GM23338 (cell line): ENCODE results near the gene SH3TC1. TPM values are rescaled to one million over a fixed set of nuclear protein-coding genes. Genes with fewer than 3 reads are reported as not detected.

Experiments
- ATAC-seq: fragments of 200-7000 bp; cut with Tn5 transposase; 3 replicates; pipeline ENCODE4 v1.9.1; 2020
- DNase-seq: peaks from one replicate; pipeline ENCODE4 v3.0.0-alpha.2; 2015; ENCODE audit warnings: low spot score
- H2AFZ ChIP-seq: fragments of 200-600 bp; sonication (generic); 2 replicates; pipeline ENCODE4 v1.8.0; 2016; ENCODE audit warnings: antibody characterized with exemption, mild to moderate bottlenecking, moderate library complexity
- H3F3A ChIP-seq: fragments of 200-600 bp; sonication (generic); replicated peaks from 2 replicates; pipeline ENCODE4 v1.8.0; 2017; ENCODE audit warnings: antibody characterized with exemption, mixed run types, low read depth
- H3K27ac ChIP-seq: fragments of 200-600 bp; sonication (generic); 2 replicates; pipeline ENCODE4 v1.6.1; 2016; ENCODE audit warnings: low read depth
- H3K27me3 ChIP-seq: fragments of 200-600 bp; sonication (generic); 2 replicates; pipeline ENCODE4 v1.8.0; 2016; ENCODE audit warnings: mild to moderate bottlenecking, mixed run types, moderate library complexity; ENCODE audit not compliant: insufficient read depth
- H3K36me3 ChIP-seq: fragments of 200-600 bp; sonication (generic); 2 replicates; pipeline ENCODE4 v1.8.0; 2016; ENCODE audit warnings: mild to moderate bottlenecking; ENCODE audit not compliant: insufficient read depth
- H3K4me1 ChIP-seq: fragments of 200-600 bp; sonication (generic); 2 replicates; pipeline ENCODE4 v1.8.0; 2016; ENCODE audit warnings: mild to moderate bottlenecking, moderate library complexity; ENCODE audit not compliant: insufficient read depth
- H3K4me2 ChIP-seq: fragments of 200-600 bp; sonication (generic); 2 replicates; pipeline ENCODE4 v1.7.1; 2017; ENCODE audit warnings: mixed run types
- H3K4me3 ChIP-seq: fragments of 200-600 bp; sonication (generic); 2 replicates; pipeline ENCODE4 v1.6.1; 2016; ENCODE audit warnings: mixed run types
- H3K79me2 ChIP-seq: fragments of 200-600 bp; sonication (generic); replicated peaks from 2 replicates; pipeline ENCODE4 v1.8.0; 2017; ENCODE audit warnings: mild to moderate bottlenecking; ENCODE audit not compliant: insufficient read depth
- H3K9me2 ChIP-seq: fragments of 200-600 bp; sonication (generic); 2 replicates; pipeline ENCODE4 v1.8.0; 2017; ENCODE audit not compliant: insufficient read depth
- H4K20me1 ChIP-seq: fragments of 200-600 bp; sonication (generic); replicated peaks from 2 replicates; pipeline ENCODE4 v1.8.0; 2017; ENCODE audit warnings: mild to moderate bottlenecking; ENCODE audit not compliant: insufficient read depth
- H3K27ac Mint-ChIP-seq: 2 replicates; pipeline ENCODE4 v1.8.0; 2020; ENCODE audit warnings: inconsistent platforms, mild to moderate bottlenecking, moderate library complexity, mixed read lengths
- H3K27me3 Mint-ChIP-seq: 3 replicates; pipeline ENCODE4 v1.8.0; 2022; ENCODE audit warnings: low read depth, mild to moderate bottlenecking, moderate library complexity, mixed read lengths, inconsistent platforms; ENCODE audit not compliant: insufficient read depth, poor library complexity
- H3K36me3 Mint-ChIP-seq: 3 replicates; pipeline ENCODE4 v1.8.0; 2021; ENCODE audit warnings: low read depth, mild to moderate bottlenecking, inconsistent platforms, moderate library complexity, mixed read lengths
- H3K4me1 Mint-ChIP-seq: 3 replicates; pipeline ENCODE4 v1.8.0; 2020; ENCODE audit warnings: mild to moderate bottlenecking, inconsistent platforms, mixed read lengths
- H3K4me3 Mint-ChIP-seq: 3 replicates; pipeline ENCODE4 v1.8.0; 2021; ENCODE audit warnings: moderate library complexity, mild to moderate bottlenecking, inconsistent platforms, mixed read lengths
- H3K9me3 Mint-ChIP-seq: 3 replicates; pipeline ENCODE4 v1.8.0; 2020; ENCODE audit warnings: moderate library complexity, mild to moderate bottlenecking, inconsistent platforms, mixed read lengths
- CREB1 ChIP-seq: fragments of 250-450 bp; sonication (Bioruptor Pico); IDR thresholded peaks from 2 replicates; pipeline ENCODE4 v1.5.0; 2020; ENCODE audit warnings: low read depth, mild to moderate bottlenecking, moderate library complexity
- EZH2phosphoT487 ChIP-seq: fragments of 200-600 bp; sonication (generic); IDR thresholded peaks from one replicate; pipeline ENCODE4 v1.8.1; 2018; ENCODE audit warnings: antibody characterized with exemption; ENCODE audit not compliant: unreplicated experiment
- JUNB ChIP-seq: IDR thresholded peaks from one replicate; pipeline ENCODE4 v1.6.1; 2016; ENCODE audit warnings: antibody characterized with exemption; ENCODE audit not compliant: unreplicated experiment
- NANOG ChIP-seq: IDR thresholded peaks from 2 replicates; pipeline ENCODE4 v1.6.1; 2016; ENCODE audit warnings: antibody characterized with exemption, borderline replicate concordance
- POLR2AphosphoS5 ChIP-seq: IDR thresholded peaks from 2 replicates; pipeline ENCODE4 v1.6.1; 2016; ENCODE audit warnings: antibody characterized with exemption, low read depth
- STAT1 ChIP-seq: IDR thresholded peaks from one replicate; pipeline ENCODE4 v1.6.1; 2016; ENCODE audit warnings: antibody characterized with exemption; ENCODE audit not compliant: unreplicated experiment
- ZNF114 ChIP-seq: fragments of 250-450 bp; sonication (Bioruptor Pico); IDR thresholded peaks from 2 replicates; pipeline ENCODE4 v1.5.0; 2020; ENCODE audit warnings: mild to moderate bottlenecking, moderate library complexity
- ZNF331 ChIP-seq: fragments of 250-450 bp; sonication (Bioruptor Pico); IDR thresholded peaks from 2 replicates; pipeline ENCODE4 v1.5.0; 2020; ENCODE audit warnings: low read depth, mild to moderate bottlenecking, moderate library complexity
- polyA plus RNA-seq: library from polyadenylated mRNA; unstranded; fragments of >200 nt; fragmentation: Nextera tagmentation; extraction: Ambion mirVana; gene quantifications from 2 replicates; pipeline ENCODE4 v1.2.1, GENCODE V29; 2016
- total RNA-seq: library from RNA; depleted of rRNA; stranded (reverse); fragments of >200 nt; shearing (Covaris generic); gene quantifications from 2 replicates; pipeline ENCODE4 v1.2.3, GENCODE V29; 2014
- TF ChIP-seq, protein P1 (sequence below): fragments of 250-450 bp; sonication (Bioruptor Pico); IDR thresholded peaks from 2 replicates; pipeline ENCODE4 v1.5.0; 2020; ENCODE audit warnings: mild to moderate bottlenecking, moderate library complexity
- TF ChIP-seq, protein P2 (sequence below): IDR thresholded peaks from 2 replicates; pipeline ENCODE4 v1.6.1; 2016; ENCODE audit warnings: antibody characterized with exemption
- TF ChIP-seq, protein P3 (sequence below), 2 experiments: fragments of 200-600 bp in 1 of 2; sonication (generic) in 1 of 2; conservative IDR thresholded peaks; 2 replicates each; pipeline versions ENCODE4 v1.5.1 to v1.6.1; 2016 to 2017; ENCODE audit warnings: antibody characterized with exemption in 2 of 2, low read depth in 2 of 2, mild to moderate bottlenecking in 2 of 2, moderate library complexity in 1 of 2

SH3TC1 gene
- total and polyA plus RNA-seq, 2 experiments from 2014 or later: 0.07 TPM; not detected in 1

DNA sequence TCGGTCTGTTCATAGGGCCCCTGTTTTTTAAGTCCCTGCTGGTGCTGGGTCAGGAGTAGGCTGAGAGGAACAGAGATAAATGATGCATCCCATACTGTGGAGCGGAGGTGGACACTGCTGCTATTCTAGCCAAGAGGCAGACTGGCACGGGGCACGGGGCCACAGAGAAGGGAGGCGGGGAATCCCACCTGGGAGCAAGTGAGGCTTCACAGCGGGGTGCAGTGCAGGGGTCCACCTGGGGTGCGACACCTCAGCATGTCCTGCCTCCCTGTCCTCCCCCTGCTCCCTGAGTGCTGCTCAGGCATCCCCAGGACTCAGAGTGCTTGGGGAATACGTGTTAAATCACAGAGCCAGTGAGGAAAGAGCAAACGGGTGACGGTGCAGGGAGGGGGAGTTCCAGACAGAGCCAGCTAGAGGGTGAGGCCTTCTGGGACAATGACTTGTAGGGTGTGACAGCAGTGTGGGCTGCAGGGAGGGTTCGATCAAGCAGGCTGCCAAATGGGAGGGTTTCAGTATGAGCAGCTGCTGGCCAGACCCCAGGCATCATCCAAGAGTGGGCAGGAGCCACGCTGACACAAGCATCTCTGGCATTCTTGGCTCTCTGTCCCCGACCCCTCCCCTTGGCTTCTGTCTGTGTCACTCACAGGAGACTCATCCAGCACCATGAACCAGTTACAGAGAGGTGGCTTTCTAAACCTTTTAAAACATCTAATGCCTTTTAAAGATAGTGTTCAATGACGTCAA lies 56.8 kb downstream of the SH3TC1 start (continued):
- TF ChIP-seq, protein P1, sequence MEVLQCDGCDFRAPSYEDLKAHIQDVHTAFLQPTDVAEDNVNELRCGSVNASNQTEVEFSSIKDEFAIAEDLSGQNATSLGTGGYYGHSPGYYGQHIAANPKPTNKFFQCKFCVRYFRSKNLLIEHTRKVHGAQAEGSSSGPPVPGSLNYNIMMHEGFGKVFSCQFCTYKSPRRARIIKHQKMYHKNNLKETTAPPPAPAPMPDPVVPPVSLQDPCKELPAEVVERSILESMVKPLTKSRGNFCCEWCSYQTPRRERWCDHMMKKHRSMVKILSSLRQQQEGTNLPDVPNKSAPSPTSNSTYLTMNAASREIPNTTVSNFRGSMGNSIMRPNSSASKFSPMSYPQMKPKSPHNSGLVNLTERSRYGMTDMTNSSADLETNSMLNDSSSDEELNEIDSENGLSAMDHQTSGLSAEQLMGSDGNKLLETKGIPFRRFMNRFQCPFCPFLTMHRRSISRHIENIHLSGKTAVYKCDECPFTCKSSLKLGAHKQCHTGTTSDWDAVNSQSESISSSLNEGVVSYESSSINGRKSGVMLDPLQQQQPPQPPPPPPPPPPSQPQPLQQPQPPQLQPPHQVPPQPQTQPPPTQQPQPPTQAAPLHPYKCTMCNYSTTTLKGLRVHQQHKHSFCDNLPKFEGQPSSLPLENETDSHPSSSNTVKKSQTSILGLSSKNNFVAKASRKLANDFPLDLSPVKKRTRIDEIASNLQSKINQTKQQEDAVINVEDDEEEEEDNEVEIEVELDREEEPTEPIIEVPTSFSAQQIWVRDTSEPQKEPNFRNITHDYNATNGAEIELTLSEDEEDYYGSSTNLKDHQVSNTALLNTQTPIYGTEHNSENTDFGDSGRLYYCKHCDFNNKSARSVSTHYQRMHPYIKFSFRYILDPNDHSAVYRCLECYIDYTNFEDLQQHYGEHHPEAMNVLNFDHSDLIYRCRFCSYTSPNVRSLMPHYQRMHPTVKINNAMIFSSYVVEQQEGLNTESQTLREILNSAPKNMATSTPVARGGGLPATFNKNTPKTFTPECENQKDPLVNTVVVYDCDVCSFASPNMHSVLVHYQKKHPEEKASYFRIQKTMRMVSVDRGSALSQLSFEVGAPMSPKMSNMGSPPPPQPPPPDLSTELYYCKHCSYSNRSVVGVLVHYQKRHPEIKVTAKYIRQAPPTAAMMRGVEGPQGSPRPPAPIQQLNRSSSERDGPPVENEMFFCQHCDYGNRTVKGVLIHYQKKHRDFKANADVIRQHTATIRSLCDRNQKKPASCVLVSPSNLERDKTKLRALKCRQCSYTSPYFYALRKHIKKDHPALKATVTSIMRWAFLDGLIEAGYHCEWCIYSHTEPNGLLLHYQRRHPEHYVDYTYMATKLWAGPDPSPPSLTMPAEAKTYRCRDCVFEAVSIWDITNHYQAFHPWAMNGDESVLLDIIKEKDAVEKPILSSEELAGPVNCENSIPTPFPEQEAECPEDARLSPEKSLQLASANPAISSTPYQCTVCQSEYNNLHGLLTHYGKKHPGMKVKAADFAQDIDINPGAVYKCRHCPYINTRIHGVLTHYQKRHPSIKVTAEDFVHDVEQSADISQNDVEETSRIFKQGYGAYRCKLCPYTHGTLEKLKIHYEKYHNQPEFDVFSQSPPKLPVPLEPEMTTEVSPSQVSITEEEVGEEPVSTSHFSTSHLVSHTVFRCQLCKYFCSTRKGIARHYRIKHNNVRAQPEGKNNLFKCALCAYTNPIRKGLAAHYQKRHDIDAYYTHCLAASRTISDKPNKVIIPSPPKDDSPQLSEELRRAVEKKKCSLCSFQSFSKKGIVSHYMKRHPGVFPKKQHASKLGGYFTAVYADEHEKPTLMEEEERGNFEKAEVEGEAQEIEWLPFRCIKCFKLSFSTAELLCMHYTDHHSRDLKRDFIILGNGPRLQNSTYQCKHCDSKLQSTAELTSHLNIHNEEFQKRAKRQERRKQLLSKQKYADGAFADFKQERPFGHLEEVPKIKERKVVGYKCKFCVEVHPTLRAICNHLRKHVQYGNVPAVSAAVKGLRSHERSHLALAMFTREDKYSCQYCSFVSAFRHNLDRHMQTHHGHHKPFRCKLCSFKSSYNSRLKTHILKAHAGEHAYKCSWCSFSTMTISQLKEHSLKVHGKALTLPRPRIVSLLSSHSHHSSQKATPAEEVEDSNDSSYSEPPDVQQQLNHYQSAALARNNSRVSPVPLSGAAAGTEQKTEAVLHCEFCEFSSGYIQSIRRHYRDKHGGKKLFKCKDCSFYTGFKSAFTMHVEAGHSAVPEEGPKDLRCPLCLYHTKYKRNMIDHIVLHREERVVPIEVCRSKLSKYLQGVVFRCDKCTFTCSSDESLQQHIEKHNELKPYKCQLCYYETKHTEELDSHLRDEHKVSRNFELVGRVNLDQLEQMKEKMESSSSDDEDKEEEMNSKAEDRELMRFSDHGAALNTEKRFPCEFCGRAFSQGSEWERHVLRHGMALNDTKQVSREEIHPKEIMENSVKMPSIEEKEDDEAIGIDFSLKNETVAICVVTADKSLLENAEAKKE: no peak
- TF ChIP-seq CREB1: no peak
- TF ChIP-seq POLR2AphosphoS5: no peak
- no peak for TF ChIP-seq ZNF331 (CRISPR knock-in tag)
- TF ChIP-seq STAT1: no peak

DNA sequence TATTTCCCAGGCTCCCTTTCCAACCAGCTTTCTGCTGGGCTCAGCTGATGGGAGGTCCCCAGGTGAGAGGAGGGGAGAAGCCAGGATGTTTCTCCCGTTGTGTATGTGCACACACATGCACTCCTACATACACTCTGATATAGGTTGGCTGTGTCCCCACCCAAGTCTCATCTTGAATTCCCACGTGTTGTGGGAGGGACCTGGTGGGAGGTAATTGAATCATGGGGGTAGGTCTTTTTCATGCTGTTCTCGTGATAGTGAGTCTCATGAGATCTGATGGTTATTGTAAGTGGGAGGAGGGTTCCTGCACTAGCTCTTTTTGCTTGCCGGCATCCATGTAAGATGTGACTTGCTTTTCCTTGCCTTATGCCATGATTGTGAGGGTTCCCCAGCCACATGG lies 58.8 kb downstream of the SH3TC1 start:
- DNase-seq (no peak), ATAC-seq (no peak)
- Mint-ChIP-seq H3K27me3 (peaks cover 10% of the 10 kb centered on the region), H3K4me3 (no peak overlapping the region), H3K9me3 (peaks cover 3% of the 10 kb centered on the region; the same call in 2 of the 3 replicates), H3K27ac (no peak overlapping the region), H3K4me1 (peaks cover 5% of the 10 kb centered on the region; the same call in 2 of the 3 replicates), H3K36me3 (no peaks in the 10 kb centered on the region)
- no peaks in the 10 kb centered on the region for H3K79me2 ChIP-seq
- no peaks in the 10 kb centered on the region for H3K27me3 ChIP-seq
- no peak overlapping the region for H2AFZ ChIP-seq
- no peaks in the 10 kb centered on the region for H3F3A ChIP-seq
- no peaks in the 10 kb centered on the region for H3K4me1 ChIP-seq
- H3K27ac ChIP-seq: no peak overlapping the region
- no peaks in the 10 kb centered on the region for H3K9me2 ChIP-seq
- H4K20me1 ChIP-seq: no peaks in the 10 kb centered on the region
- H3K36me3 ChIP-seq: no peaks in the 10 kb centered on the region
- no peak overlapping the region for H3K4me2 ChIP-seq
- H3K4me3 ChIP-seq: no peak overlapping the region
- TF ChIP-seq STAT1: no peak
- TF ChIP-seq, protein P2, sequence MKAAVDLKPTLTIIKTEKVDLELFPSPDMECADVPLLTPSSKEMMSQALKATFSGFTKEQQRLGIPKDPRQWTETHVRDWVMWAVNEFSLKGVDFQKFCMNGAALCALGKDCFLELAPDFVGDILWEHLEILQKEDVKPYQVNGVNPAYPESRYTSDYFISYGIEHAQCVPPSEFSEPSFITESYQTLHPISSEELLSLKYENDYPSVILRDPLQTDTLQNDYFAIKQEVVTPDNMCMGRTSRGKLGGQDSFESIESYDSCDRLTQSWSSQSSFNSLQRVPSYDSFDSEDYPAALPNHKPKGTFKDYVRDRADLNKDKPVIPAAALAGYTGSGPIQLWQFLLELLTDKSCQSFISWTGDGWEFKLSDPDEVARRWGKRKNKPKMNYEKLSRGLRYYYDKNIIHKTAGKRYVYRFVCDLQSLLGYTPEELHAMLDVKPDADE: no peak
- TF ChIP-seq, protein P3, sequence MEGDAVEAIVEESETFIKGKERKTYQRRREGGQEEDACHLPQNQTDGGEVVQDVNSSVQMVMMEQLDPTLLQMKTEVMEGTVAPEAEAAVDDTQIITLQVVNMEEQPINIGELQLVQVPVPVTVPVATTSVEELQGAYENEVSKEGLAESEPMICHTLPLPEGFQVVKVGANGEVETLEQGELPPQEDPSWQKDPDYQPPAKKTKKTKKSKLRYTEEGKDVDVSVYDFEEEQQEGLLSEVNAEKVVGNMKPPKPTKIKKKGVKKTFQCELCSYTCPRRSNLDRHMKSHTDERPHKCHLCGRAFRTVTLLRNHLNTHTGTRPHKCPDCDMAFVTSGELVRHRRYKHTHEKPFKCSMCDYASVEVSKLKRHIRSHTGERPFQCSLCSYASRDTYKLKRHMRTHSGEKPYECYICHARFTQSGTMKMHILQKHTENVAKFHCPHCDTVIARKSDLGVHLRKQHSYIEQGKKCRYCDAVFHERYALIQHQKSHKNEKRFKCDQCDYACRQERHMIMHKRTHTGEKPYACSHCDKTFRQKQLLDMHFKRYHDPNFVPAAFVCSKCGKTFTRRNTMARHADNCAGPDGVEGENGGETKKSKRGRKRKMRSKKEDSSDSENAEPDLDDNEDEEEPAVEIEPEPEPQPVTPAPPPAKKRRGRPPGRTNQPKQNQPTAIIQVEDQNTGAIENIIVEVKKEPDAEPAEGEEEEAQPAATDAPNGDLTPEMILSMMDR (conservative IDR thresholded peaks at IDR 0.05; ENCODE audit: low read depth in 2 of 2): no peak
- no peak for TF ChIP-seq ZNF114 (CRISPR knock-in tag)
- no peak for TF ChIP-seq EZH2phosphoT487
- no peak for TF ChIP-seq NANOG
- TF ChIP-seq JUNB: no peak
- no peak for TF ChIP-seq CREB1
- TF ChIP-seq ZNF331 (CRISPR knock-in tag): no peak
